ENCODE data around the gene MUC7. TPM values are rescaled to one million over a fixed set of nuclear protein-coding genes. Genes with fewer than 3 reads are reported as not detected.
"Not testable (repeated sequence)": the region's sequence is repeated elsewhere in the genome, so short reads cannot be mapped to it uniquely, and the experiment has no call there.

MUC7 gene
- total RNA-seq, 4 donors from 2014 or later: not detected

DNA sequence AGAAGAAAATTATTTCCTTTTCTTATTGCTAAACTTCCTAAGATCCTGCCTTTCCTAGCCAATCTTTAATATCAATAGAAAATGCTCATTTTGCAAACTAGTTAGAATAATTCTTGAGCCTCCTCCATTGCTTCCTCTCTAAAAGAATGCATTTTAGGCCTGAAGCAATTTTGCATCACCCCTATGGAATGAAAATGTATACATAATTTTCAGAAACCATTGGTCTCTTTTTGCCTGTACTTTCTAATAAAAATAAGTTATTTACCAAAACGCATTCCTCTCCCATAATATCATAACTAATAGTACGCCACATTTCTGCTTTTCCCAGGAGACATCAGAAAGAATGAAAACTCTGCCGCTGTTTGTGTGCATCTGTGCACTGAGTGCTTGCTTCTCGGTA is 1.7 kb downstream of the MUC7 start:
- H3K4me3 ChIP-seq: no peak overlapping the region
- no peak for ATAC-seq
- H3K27ac ChIP-seq: no peak overlapping the region
- H3K4me1 ChIP-seq: no peaks in the 10 kb centered on the region
- H3K27me3 ChIP-seq: no peaks in the 10 kb centered on the region
- WGBS, 2 donors (ENCODE audit: low coverage in 1 of 2): 85 to 86% methylated on average over 3 to 4 of the region's 4 CpGs
- no peaks in the 10 kb centered on the region for H3K36me3 ChIP-seq
- TF ChIP-seq, protein P1, sequence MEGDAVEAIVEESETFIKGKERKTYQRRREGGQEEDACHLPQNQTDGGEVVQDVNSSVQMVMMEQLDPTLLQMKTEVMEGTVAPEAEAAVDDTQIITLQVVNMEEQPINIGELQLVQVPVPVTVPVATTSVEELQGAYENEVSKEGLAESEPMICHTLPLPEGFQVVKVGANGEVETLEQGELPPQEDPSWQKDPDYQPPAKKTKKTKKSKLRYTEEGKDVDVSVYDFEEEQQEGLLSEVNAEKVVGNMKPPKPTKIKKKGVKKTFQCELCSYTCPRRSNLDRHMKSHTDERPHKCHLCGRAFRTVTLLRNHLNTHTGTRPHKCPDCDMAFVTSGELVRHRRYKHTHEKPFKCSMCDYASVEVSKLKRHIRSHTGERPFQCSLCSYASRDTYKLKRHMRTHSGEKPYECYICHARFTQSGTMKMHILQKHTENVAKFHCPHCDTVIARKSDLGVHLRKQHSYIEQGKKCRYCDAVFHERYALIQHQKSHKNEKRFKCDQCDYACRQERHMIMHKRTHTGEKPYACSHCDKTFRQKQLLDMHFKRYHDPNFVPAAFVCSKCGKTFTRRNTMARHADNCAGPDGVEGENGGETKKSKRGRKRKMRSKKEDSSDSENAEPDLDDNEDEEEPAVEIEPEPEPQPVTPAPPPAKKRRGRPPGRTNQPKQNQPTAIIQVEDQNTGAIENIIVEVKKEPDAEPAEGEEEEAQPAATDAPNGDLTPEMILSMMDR (IDR thresholded peaks at IDR 0.05): no peak
- no peak for TF ChIP-seq POLR2AphosphoS5 (IDR thresholded peaks at IDR 0.05)
- TF ChIP-seq POLR2A (IDR thresholded peaks at IDR 0.05): no peak
- TF ChIP-seq EP300 (IDR thresholded peaks at IDR 0.05): no peak
- peaks cover 0 to 5% (median 0%) of the 10 kb centered on the region in 3 donors for H3K9me3 ChIP-seq

DNA sequence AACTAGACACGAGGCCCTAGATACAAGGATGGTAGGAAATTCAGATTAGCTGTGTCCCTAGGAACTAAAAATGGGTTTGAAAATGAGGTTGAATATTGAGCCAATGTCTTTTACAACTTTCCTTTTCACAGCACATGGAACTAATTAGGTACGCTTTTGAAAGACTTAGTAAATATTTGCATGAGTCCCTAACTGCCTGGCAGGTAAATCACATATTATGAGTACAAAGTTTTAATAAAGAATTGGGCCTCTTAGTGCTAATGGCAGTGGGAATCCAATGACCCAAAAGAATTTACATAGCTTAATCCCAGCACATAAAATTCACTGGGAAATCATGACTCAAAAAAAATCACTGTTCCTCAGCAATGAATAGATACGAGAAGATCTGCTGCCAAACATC is 16.8 kb downstream of the MUC7 start:
- Histone ChIP-seq H3K36me3 (no peaks in the 10 kb centered on the region), H3K4me1 (no peaks in the 10 kb centered on the region), H3K4me3 (no peak overlapping the region), H3K27me3 (no peaks in the 10 kb centered on the region), H3K27ac (no peak overlapping the region), H3K9me3 (no peaks in the 10 kb centered on the region)
- TF ChIP-seq POLR2AphosphoS5 (IDR thresholded peaks at IDR 0.05) (no peak), EP300 (IDR thresholded peaks at IDR 0.05) (no peak), POLR2A (IDR thresholded peaks at IDR 0.05) (no peak)
- TF ChIP-seq, protein P1 (IDR thresholded peaks at IDR 0.05): no peak
- 69 to 80% methylated on average over 3 of the region's 3 CpGs for WGBS, 2 donors (ENCODE audit: low coverage in 1 of 2)
- ATAC-seq: no peak

DNA sequence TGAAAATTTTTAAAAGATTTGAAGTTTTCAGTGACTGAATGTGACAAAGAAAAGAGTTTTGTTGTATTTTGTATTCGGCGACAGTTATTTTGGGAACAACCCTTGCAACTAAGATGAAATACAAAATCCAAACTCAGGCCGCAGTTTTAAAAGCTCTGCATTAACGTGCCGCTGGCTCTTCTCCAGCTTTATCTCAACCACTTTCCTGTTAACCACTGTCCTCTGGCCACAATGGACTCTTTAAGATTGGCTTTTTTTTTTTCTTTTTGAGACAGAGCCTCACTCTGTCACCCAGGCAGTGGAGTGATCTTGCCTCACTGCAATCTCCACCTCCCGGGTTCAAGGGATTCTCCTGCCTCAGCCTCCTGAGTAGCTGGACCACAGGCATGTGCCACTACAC is 24.2 kb downstream of the MUC7 start:
- no peak for ATAC-seq
- no peaks in the 10 kb centered on the region for H3K9me3 ChIP-seq
- H3K4me3 ChIP-seq: no peak overlapping the region
- 57 to 68% methylated on average over 5 to 6 of the region's 6 CpGs for WGBS, 2 donors (ENCODE audit: low coverage in 1 of 2)
- TF ChIP-seq POLR2A (IDR thresholded peaks at IDR 0.05) (no peak), POLR2AphosphoS5 (IDR thresholded peaks at IDR 0.05) (no peak), EP300 (IDR thresholded peaks at IDR 0.05) (no peak)
- TF ChIP-seq, protein P1 (IDR thresholded peaks at IDR 0.05): no peak
- no peaks in the 10 kb centered on the region for H3K27me3 ChIP-seq
- no peaks in the 10 kb centered on the region for H3K36me3 ChIP-seq
- no peak overlapping the region for H3K27ac ChIP-seq
- H3K4me1 ChIP-seq: no peaks in the 10 kb centered on the region

- not testable (repeated sequence) for H3K36me3 ChIP-seq, H3K27me3 ChIP-seq, H3K9me3 ChIP-seq, ATAC-seq, H3K4me1 ChIP-seq, H3K4me3 ChIP-seq, H3K27ac ChIP-seq
- 86% methylated on average over 1 to 8 of the region's 8 CpGs for WGBS, 2 donors (ENCODE audit: low coverage in 1 of 2)
These were observed 29.8 kb downstream of the MUC7 start for GRCh38 chr4:70501838-70502237.

GRCh38 chr4:70504733-70505132 is 32.7 kb downstream of the MUC7 start:
- Histone ChIP-seq H3K27ac (no peak overlapping the region), H3K4me3 (no peak overlapping the region), H3K36me3 (no peaks in the 10 kb centered on the region), H3K9me3 (no peaks in the 10 kb centered on the region), H3K27me3 (peaks cover 17% of the 10 kb centered on the region), H3K4me1 (no peaks in the 10 kb centered on the region)
- WGBS, 2 donors (ENCODE audit: low coverage in 1 of 2): 48 to 49% methylated on average over 4 of the region's 4 CpGs
- ATAC-seq: no peak
- TF ChIP-seq POLR2AphosphoS5 (IDR thresholded peaks at IDR 0.05): no peak
- TF ChIP-seq, protein P1 (IDR thresholded peaks at IDR 0.05): no peak
- TF ChIP-seq POLR2A (IDR thresholded peaks at IDR 0.05): no peak
- TF ChIP-seq EP300 (IDR thresholded peaks at IDR 0.05): no peak
